ENCODE results near the gene ERG. TPM values are rescaled to one million over a fixed set of nuclear protein-coding genes. Genes with fewer than 3 reads are reported as not detected.

The ERG gene
- total RNA-seq (2022; extraction: Qiagen RNA extraction; ENCODE audit: low read depth), result not detected in 5 replicates

DNA sequence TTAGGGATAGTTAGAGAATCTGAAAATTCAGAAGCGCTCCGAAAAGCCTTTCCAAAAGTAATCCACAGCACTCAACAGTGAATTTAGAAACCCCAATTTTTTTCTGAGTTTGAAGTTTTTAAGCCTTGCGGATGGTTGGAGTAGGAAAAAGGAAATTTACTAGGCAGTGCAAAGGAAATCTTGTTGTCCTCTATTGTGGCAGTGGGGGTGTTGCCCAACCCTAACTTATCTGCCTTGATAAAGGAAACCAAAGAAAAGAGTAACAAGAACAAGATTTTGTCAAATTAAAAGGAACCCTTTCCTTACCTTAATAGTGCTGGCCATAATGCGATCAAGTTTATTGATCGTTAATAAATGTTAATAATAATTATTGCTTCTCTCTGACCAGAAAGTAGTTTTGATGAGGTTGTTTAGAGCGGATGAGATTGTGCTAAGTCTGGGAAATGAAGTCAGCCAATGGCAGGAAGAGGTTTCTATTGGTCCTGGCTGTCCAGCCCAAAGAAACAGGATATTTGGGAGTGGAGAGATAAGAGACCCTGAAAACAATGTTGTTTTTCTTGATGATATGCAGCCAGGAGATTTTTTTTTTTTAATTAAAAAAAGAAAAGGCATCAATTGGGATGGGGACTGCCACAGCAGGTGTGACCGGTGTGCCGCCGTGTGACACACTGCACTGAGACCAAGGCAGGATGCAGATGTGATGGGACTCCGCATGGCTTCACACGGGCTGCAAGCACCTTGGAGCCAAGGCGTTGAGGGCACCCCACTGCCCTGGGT, at the start of gene ERG:
ERG (minus strand) TSS at position 421 of the 777 bp plus-strand sequence; CDS start at position 324, 97 bp downstream.

Other genes starting within 250 kb of the ERG start
- gene KCNJ15, start 241.5 kb downstream of the ERG start, total RNA-seq (2022; extraction: Qiagen RNA extraction; ENCODE audit: low read depth), result 0.10 to 0.25 TPM (median 0.19 TPM) in 5 replicates

Data from A549 treated with GW870086 at 1 μM for 4 hours (cell line).